Measurements from ENCODE around the gene NNT. TPM values are rescaled to one million over a fixed set of nuclear protein-coding genes. Genes with fewer than 3 reads are reported as not detected.

NNT gene
- 8.8 to 15.3 TPM (median 12.3 TPM) in 5 replicates for total RNA-seq (2022; extraction: Qiagen RNA extraction; ENCODE audit: low read depth)

GRCh38 chr5:43602461-43603343 lies at the start of gene NNT:
Gene NNT, plus strand, starts transcription at chr5:43603180. Its CDS starts 6,016 bp downstream, at chr5:43609196.

GRCh38 chr5:43556857-43557542 lies 46.0 kb upstream of the NNT start, which contains the start of gene PAIP1:
Gene PAIP1, minus strand, starts transcription at chr5:43557077. Its CDS starts 231 bp downstream, at chr5:43556846.

Other genes starting within 250 kb of the NNT start
- 0.09 to 0.21 TPM (median 0.19 TPM) in 3 of 5 replicates, not detected in the others for gene CCL28, start 190.8 kb upstream of the NNT start, total RNA-seq (2022; extraction: Qiagen RNA extraction; ENCODE audit: low read depth)
- gene TMEM267, start 119.3 kb upstream of the NNT start, total RNA-seq (2022; extraction: Qiagen RNA extraction; ENCODE audit: low read depth) = 8.5 to 23.4 TPM (median 20.4 TPM) in 5 replicates
- gene C5orf34, start 88.0 kb upstream of the NNT start, total RNA-seq (2022; extraction: Qiagen RNA extraction; ENCODE audit: low read depth) = 3.0 to 6.6 TPM (median 5.1 TPM) in 5 replicates
- gene PAIP1, start 46.1 kb upstream of the NNT start, total RNA-seq (2022; extraction: Qiagen RNA extraction; ENCODE audit: low read depth) = 91.5 to 120 TPM (median 118 TPM) in 5 replicates

Measured in A549 treated with RU486 at 1 μM for 4 hours (cell line).